Tibial artery (tissue), 4 donors: ENCODE results near the gene NOP16.

Experiments
- DNase-seq, 2 donors: peaks; one replicate each; pipeline ENCODE4 v3.0.0-alpha.2; 2019
- H3K27ac ChIP-seq, 2 donors: fragments of 200-600 bp; sonication (generic) in 1 of 2; 1 replicate in 1 of 2; 2 replicates in 1 of 2; pipeline ENCODE4 v1.5.1; 2018 to 2019; ENCODE audit warnings: mild to moderate bottlenecking in 1 of 2
- H3K27me3 ChIP-seq, 2 donors: fragments of 200-600 bp; sonication (generic) in 1 of 2; one replicate each; pipeline versions ENCODE4 v1.5.1 to v1.6.0; 2016 to 2019
- H3K36me3 ChIP-seq, 3 donors: fragments of 200-600 bp; sonication (generic) in 2 of 3; one replicate each; pipeline ENCODE4 v1.5.1; 2016 to 2019; ENCODE audit warnings: mild to moderate bottlenecking in 2 of 3
- H3K4me1 ChIP-seq, 4 donors: fragments of 200-600 bp; sonication (generic) in 2 of 4; 1 replicate in 3 of 4; 2 replicates in 1 of 4; pipeline ENCODE4 v1.5.1; 2016 to 2019
- H3K4me3 ChIP-seq, 2 donors: fragments of 200-600 bp; sonication (generic) in 1 of 2; 1 replicate in 1 of 2; 2 replicates in 1 of 2; pipeline ENCODE4 v1.5.1; 2018 to 2019; ENCODE audit warnings: mild to moderate bottlenecking in 2 of 2
- H3K9me3 ChIP-seq, 3 donors: fragments of 200-600 bp; sonication (generic) in 1 of 3; one replicate each; pipeline ENCODE4 v1.5.1; 2016 to 2019
- CTCF ChIP-seq, 2 experiments: fragments of 200-600 bp in 1 of 2; fragments of 450-650 bp in 1 of 2; IDR thresholded peaks; one replicate each; pipeline ENCODE4 v1.5.1; 2017 to 2019; ENCODE audit warnings: antibody characterized with exemption in 2 of 2, mild to moderate bottlenecking in 1 of 2, moderate library complexity in 1 of 2
- intact Hi-C: fragments of 100-400 bp; cut with DNase I; formaldehyde crosslinking; loops from one replicate; pipeline ENCODE4 v1.15.0; 2023; ENCODE audit warnings: low total_unique reads

NOP16 gene

GRCh38 chr5:176352116-176352878 lies 36.1 kb downstream of the NOP16 start:
- intact Hi-C loops, result no loop called here
- Histone ChIP-seq H3K36me3 (peaks cover 43 to 93% (median 77%) of the 10 kb centered on the region in 3 donors), H3K27me3 (no peaks in the 10 kb centered on the region), H3K4me3 (no peak overlapping the region), H3K9me3 (no peaks in the 10 kb centered on the region), H3K4me1 (no peaks in the 10 kb centered on the region), H3K27ac (no peak overlapping the region)
- DNase-seq, result no peak
- no peak for TF ChIP-seq CTCF (IDR thresholded peaks at IDR 0.05)

GRCh38 chr5:176350416-176350815 lies 38.0 kb downstream of the NOP16 start:
- no peak for TF ChIP-seq CTCF (IDR thresholded peaks at IDR 0.05)
- H3K9me3 ChIP-seq, result no peaks in the 10 kb centered on the region
- no peak overlapping the region for H3K27ac ChIP-seq
- intact Hi-C loops, result no loop called here
- peaks cover 61 to 99% (median 89%) of the 10 kb centered on the region in 3 donors for H3K36me3 ChIP-seq
- H3K27me3 ChIP-seq, result no peaks in the 10 kb centered on the region
- no peak for DNase-seq
- no peaks in the 10 kb centered on the region for H3K4me1 ChIP-seq
- H3K4me3 ChIP-seq, result no peak overlapping the region

DNA sequence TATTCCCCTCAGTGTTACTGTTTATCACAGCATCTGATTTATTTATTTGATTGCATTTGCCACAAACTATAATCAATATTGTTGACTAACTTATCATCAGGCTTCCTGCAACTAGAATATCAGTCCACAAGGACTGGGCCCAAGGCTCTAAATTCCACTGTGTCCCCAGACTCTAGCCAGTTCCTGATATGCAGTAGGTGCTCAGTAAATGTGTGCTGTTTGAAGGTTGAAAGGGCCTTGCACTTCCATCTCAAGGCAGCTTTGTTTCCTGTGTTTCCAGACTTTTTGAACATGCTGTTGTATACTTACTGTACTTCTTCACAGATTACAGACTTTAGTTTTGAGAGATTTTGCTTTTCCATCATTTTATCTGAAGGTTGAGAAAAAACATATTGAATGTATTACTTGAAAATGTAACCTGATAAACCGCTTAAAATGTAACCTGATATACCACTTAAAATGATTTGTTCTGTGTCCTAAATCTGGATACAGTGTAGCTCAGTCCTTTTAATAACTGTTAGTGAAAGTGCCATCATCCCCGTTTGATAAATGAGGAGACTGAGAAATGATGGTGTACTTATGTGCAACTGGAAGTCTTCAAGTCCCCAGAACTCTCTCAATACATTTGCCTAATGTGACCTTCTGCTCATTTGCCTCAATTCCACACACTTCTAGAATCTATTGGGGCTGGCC lies 45.5 kb downstream of the NOP16 start:
- Histone ChIP-seq H3K9me3 (no peaks in the 10 kb centered on the region), H3K4me3 (no peak overlapping the region), H3K27me3 (no peaks in the 10 kb centered on the region), H3K27ac (no peak overlapping the region), H3K4me1 (no peaks in the 10 kb centered on the region), H3K36me3 (peaks cover 38 to 65% (median 43%) of the 10 kb centered on the region in 3 donors)
- TF ChIP-seq CTCF (IDR thresholded peaks at IDR 0.05), result no peak
- DNase-seq, result no peak
- intact Hi-C loops, result no loop called here

DNA sequence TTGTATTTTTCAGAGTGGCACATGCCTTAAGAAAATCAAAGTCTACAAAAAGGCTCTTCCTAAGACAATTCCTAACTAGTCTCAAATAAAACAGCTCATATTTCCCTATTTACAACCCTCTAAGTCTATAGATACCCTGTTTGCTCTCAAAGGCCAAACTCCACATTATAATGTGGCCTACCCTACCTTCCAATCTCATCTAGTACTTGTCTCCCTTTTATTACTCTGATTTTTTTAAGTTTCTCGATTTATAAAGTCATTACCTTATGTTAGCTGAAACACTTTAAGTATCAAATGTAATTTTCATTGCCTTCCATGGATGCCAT lies 46.3 kb downstream of the NOP16 start:
- DNase-seq, result no peak
- Histone ChIP-seq H3K27me3 (no peaks in the 10 kb centered on the region), H3K4me1 (no peaks in the 10 kb centered on the region), H3K9me3 (no peaks in the 10 kb centered on the region), H3K4me3 (no peak overlapping the region), H3K27ac (no peak overlapping the region), H3K36me3 (peaks cover 38 to 65% (median 43%) of the 10 kb centered on the region in 3 donors)
- no peak for TF ChIP-seq CTCF (IDR thresholded peaks at IDR 0.05)
- intact Hi-C loops, result no loop called here

- Histone ChIP-seq H3K9me3 (no peaks in the 10 kb centered on the region), H3K36me3 (peaks cover 38 to 65% (median 43%) of the 10 kb centered on the region in 3 donors), H3K27ac (no peak overlapping the region), H3K4me3 (no peak overlapping the region), H3K27me3 (no peaks in the 10 kb centered on the region), H3K4me1 (no peaks in the 10 kb centered on the region)
- no peak for DNase-seq
- no peak for TF ChIP-seq CTCF (IDR thresholded peaks at IDR 0.05)
- intact Hi-C loops, result no loop called here
Observed at GRCh38 chr5:176341325-176342157, 46.9 kb downstream of the NOP16 start.
